Fibroblast of villous mesenchyme (primary cell): ENCODE measurements around the gene INTS4. TPM values are rescaled to one million over a fixed set of nuclear protein-coding genes. Genes with fewer than 3 reads are reported as not detected.
"Not testable (repeated sequence)": the region's sequence is repeated elsewhere in the genome, so short reads cannot be mapped to it uniquely, and the experiment has no call there.

Source experiments
- DNase-seq: peaks from one replicate; pipeline ENCODE4 v3.0.0-alpha.2; 2010; ENCODE audit warnings: low read depth
- H3K4me3 ChIP-seq: 2 replicates; pipeline ENCODE4 v1.5.1; 2011; ENCODE audit warnings: low read depth, mild to moderate bottlenecking, low read length
- CTCF ChIP-seq: IDR thresholded peaks from 2 replicates; pipeline ENCODE4 v1.5.1; 2012; ENCODE audit warnings: low read depth, mild to moderate bottlenecking, low read length; ENCODE audit not compliant: insufficient read depth
- total RNA-seq: library from RNA; depleted of rRNA; stranded (reverse); fragments of >200 nt; gene quantifications from 2 replicates; pipeline ENCODE4 v1.2.3, GENCODE V29; 2012

INTS4 gene
- total RNA-seq, 1 donor, result 37.1 TPM

GRCh38 chr11:77874206-77874605 lies 120.3 kb downstream of the INTS4 start:
- no peak for TF ChIP-seq CTCF
- no peak for DNase-seq
- H3K4me3 ChIP-seq, result no peak overlapping the region

GRCh38 chr11:77873345-77873744 lies 121.1 kb downstream of the INTS4 start:
- no peak overlapping the region for H3K4me3 ChIP-seq
- no peak for DNase-seq
- TF ChIP-seq CTCF, result no peak

GRCh38 chr11:77871855-77872254 lies 122.6 kb downstream of the INTS4 start:
- no peak overlapping the region for H3K4me3 ChIP-seq
- DNase-seq, result no peak
- no peak for TF ChIP-seq CTCF

GRCh38 chr11:77868744-77869143 lies 125.7 kb downstream of the INTS4 start:
- DNase-seq, result no peak
- TF ChIP-seq CTCF, result no peak
- no peak overlapping the region for H3K4me3 ChIP-seq

GRCh38 chr11:77866336-77866735 lies 128.1 kb downstream of the INTS4 start:
- H3K4me3 ChIP-seq, result no peak overlapping the region
- no peak for TF ChIP-seq CTCF
- no peak for DNase-seq

GRCh38 chr11:77865805-77866204 lies 128.7 kb downstream of the INTS4 start:
- no peak overlapping the region for H3K4me3 ChIP-seq
- TF ChIP-seq CTCF, result no peak
- DNase-seq, result peak; percentile 16

- not testable (repeated sequence) for H3K4me3 ChIP-seq, DNase-seq
Observed at GRCh38 chr11:77861444-77861843, 133.0 kb downstream of the INTS4 start.

- not testable (repeated sequence) for DNase-seq, H3K4me3 ChIP-seq
Observed at GRCh38 chr11:77857906-77858457, 136.5 kb downstream of the INTS4 start.
